Natural killer cell (primary cell): ENCODE data around the gene POMGNT1. TPM values are rescaled to one million over a fixed set of nuclear protein-coding genes. Genes with fewer than 3 reads are reported as not detected.

Experiments
- ATAC-seq, 3 donors: fragments of 150-1000 bp in 2 of 3; fragments of 200-7000 bp in 1 of 3; cut with Tn5 transposase; 1 replicate in 1 of 3; 2 replicates in 2 of 3; pipeline ENCODE4 v1.10.0; 2021; ENCODE audit warnings: mild to moderate bottlenecking in 2 of 3, moderate library complexity in 2 of 3
- DNase-seq, 2 donors: peaks; one replicate each; pipeline versions ENCODE4 v3.0.0 to v3.0.0-alpha.2; 2013 to 2021; ENCODE audit warnings: mixed read lengths in 1 of 2
- H3K27ac ChIP-seq: one replicate; pipeline ENCODE4 v1.5.1; 2013; ENCODE audit warnings: mild to moderate bottlenecking, low read length
- H3K27me3 ChIP-seq: one replicate; pipeline ENCODE4 v1.6.1; 2013; ENCODE audit warnings: low read length; ENCODE audit not compliant: control insufficient read depth, insufficient read depth
- H3K36me3 ChIP-seq: one replicate; pipeline ENCODE4 v1.6.1; 2013; ENCODE audit warnings: low read length; ENCODE audit not compliant: control insufficient read depth, insufficient read depth
- H3K4me1 ChIP-seq: one replicate; pipeline ENCODE4 v1.6.1; 2013; ENCODE audit warnings: low read length; ENCODE audit not compliant: control insufficient read depth, insufficient read depth
- H3K4me3 ChIP-seq: one replicate; pipeline ENCODE4 v1.5.1; 2013; ENCODE audit warnings: low read length
- H3K9me3 ChIP-seq: one replicate; pipeline ENCODE4 v1.6.1; 2013; ENCODE audit warnings: low read length; ENCODE audit not compliant: control insufficient read depth, insufficient read depth
- H3K27ac Mint-ChIP-seq, 2 donors: one replicate each; pipeline ENCODE4 v1.8.0; 2022; ENCODE audit warnings: mild to moderate bottlenecking in 2 of 2, mixed read lengths in 2 of 2, moderate library complexity in 1 of 2
- H3K27me3 Mint-ChIP-seq, 2 donors: one replicate each; pipeline ENCODE4 v1.8.0; 2022; ENCODE audit warnings: low read depth in 2 of 2, mixed read lengths in 2 of 2
- H3K36me3 Mint-ChIP-seq: one replicate; pipeline ENCODE4 v1.8.0; 2022; ENCODE audit warnings: mixed read lengths
- H3K4me1 Mint-ChIP-seq, 2 donors: one replicate each; pipeline ENCODE4 v1.8.0; 2022; ENCODE audit warnings: mixed read lengths in 2 of 2
- H3K4me3 Mint-ChIP-seq: one replicate; pipeline ENCODE4 v1.8.0; 2022; ENCODE audit warnings: mild to moderate bottlenecking, moderate library complexity, mixed read lengths
- H3K9me3 Mint-ChIP-seq, 2 donors: one replicate each; pipeline ENCODE4 v1.8.0; 2022; ENCODE audit warnings: mixed read lengths in 2 of 2
- CTCF ChIP-seq: fragments of 200-600 bp; IDR thresholded peaks from one replicate; pipeline ENCODE4 v1.8.0; 2022; ENCODE audit warnings: antibody characterized with exemption
- WGBS: methylation state at CpG from one replicate; pipeline ENCODE4 v1.1.7; 2013; ENCODE audit warnings: missing lambda C conversion rate; ENCODE audit not compliant: insufficient coverage; 5-methylcytosine and 5-hydroxymethylcytosine counted together
- intact Hi-C: fragments of 100-400 bp; cut with micrococcal nuclease; formaldehyde crosslinking; loops from one replicate; pipeline ENCODE4 v1.14.2; 2022
- total RNA-seq, 4 donors: library from RNA; stranded (reverse); fragments of 120-200 nt in 1 of 4; gene quantifications; one replicate each; pipeline versions ENCODE4 v1.2.3 to v1.2.4, GENCODE V29; 2013 to 2022

POMGNT1 gene
- total RNA-seq, 3 donors from 2014 or later (not counting 1 experiment from before 2014, with no cell fraction given): 35.8 to 51.3 (median 47.0) TPM

GRCh38 chr1:46176211-46176865, 21.9 kb downstream of the POMGNT1 start, which contains the start of gene P3R3URF:
TSS of gene P3R3URF (minus strand) at chr1:46176488. CDS start at chr1:46176471, 17 bp downstream.
- Mint-ChIP-seq H3K9me3 (no peaks in the 10 kb centered on the region), H3K4me3 (no peak within 1 kb of the TSS), H3K27me3 (no peaks in the 10 kb centered on the region), H3K4me1 (no peaks in the 10 kb centered on the region), H3K27ac (no peak within 1 kb of the TSS), H3K36me3 (no peaks in the 10 kb centered on the region)
- Histone ChIP-seq H3K27me3 (no peaks in the 10 kb centered on the region), H3K4me3 (no peak within 1 kb of the TSS), H3K36me3 (no peaks in the 10 kb centered on the region), H3K4me1 (peaks cover 3% of the 10 kb centered on the region), H3K9me3 (no peaks in the 10 kb centered on the region), H3K27ac (no peak within 1 kb of the TSS)
- no peak for ATAC-seq
- 86% methylated on average over 13 of the region's 13 CpGs for WGBS
- no peak for DNase-seq
- intact Hi-C loops: no loop called here
- TF ChIP-seq CTCF: no peak

DNA sequence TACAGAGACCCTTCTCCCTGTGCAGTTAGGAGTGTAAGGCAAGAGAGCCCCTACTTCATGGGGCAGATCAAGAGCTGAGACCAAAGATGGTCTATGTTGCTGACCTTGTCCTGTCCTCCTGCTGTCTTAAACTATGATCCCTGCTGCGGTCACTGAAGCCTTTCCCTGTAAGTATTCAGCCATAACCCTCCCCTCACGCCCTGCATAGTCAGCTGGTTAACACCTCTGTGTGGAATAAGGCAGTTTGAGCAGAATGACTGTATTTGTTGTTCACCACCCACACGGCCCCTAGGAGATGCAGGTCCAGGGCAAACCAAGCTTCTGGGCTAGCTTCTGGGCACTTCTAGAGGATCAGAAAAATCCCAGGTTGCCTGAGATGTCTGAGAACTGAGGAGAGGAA, 23.0 kb downstream of the POMGNT1 start:
- Histone ChIP-seq H3K4me3 (no peak overlapping the region), H3K4me1 (peaks cover 3% of the 10 kb centered on the region), H3K27me3 (no peaks in the 10 kb centered on the region), H3K36me3 (no peaks in the 10 kb centered on the region), H3K27ac (no peak overlapping the region), H3K9me3 (no peaks in the 10 kb centered on the region)
- Mint-ChIP-seq H3K36me3 (no peaks in the 10 kb centered on the region), H3K27ac (no peak overlapping the region), H3K4me3 (no peak overlapping the region), H3K27me3 (peaks cover 0 to 2% of the 10 kb centered on the region in 2 donors), H3K4me1 (no peaks in the 10 kb centered on the region), H3K9me3 (no peaks in the 10 kb centered on the region)
- 60% methylated on average over 3 of the region's 3 CpGs for WGBS
- ATAC-seq (no peak), DNase-seq (no peak)
- TF ChIP-seq CTCF: no peak
- intact Hi-C loops: no loop called here

DNA sequence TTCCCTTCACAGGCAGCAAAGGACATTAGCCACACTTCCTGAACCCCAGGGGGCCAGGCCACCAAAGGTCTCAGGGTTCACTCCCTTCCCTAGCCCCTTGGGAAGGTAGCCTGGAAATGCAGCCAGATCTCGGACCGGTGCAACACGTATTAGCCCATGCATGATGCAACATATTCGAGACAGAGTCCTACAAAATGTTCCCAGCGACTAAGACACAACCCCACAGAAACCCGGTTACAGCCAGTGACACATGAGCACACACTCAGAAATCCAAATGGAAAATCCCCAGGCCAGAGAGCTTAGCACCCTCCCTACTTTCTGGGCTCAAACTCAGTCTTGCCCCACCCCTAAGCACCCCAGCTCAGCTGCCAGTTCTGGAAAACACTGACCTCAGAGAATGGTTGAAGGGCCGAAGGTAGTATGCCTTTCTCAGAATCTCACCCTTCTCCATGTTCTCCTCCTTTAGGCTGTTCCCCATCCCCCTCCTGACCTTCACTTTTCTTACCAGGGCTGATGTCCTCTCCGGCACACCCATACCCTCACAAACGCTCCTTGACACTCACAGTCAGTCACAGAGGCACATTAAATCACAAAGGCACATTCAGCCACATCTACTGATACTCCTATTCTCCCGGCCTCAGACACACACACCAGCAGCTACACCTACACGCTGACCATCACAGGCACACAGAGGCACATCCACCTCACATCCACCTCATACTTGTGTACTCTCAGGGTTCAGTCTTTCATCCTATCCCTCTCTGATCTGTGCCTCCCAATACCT, 23.6 kb downstream of the POMGNT1 start, which contains the start of gene TSPAN1:
TSPAN1 (plus strand) TSS at position 640 of the 784 bp plus-strand sequence. CDS start 6,021 bp downstream, outside the sequence.
- Histone ChIP-seq H3K4me1 (peaks cover 3% of the 10 kb centered on the region), H3K9me3 (no peaks in the 10 kb centered on the region), H3K27me3 (no peaks in the 10 kb centered on the region), H3K36me3 (no peaks in the 10 kb centered on the region), H3K4me3 (no peak within 1 kb of the TSS), H3K27ac (no peak within 1 kb of the TSS)
- whole genome bisulfite sequencing: 93% methylated on average over 11 of the region's 11 CpGs
- Mint-ChIP-seq H3K36me3 (no peaks in the 10 kb centered on the region), H3K4me1 (no peaks in the 10 kb centered on the region), H3K27ac (no peak within 1 kb of the TSS), H3K27me3 (peaks cover 0 to 2% of the 10 kb centered on the region in 2 donors), H3K4me3 (no peak within 1 kb of the TSS), H3K9me3 (no peaks in the 10 kb centered on the region)
- DNase-seq (no peak), ATAC-seq (no peak)
- intact Hi-C loops: no loop called here
- TF ChIP-seq CTCF: no peak
